ENCODE data around the gene FYN.

DNA sequence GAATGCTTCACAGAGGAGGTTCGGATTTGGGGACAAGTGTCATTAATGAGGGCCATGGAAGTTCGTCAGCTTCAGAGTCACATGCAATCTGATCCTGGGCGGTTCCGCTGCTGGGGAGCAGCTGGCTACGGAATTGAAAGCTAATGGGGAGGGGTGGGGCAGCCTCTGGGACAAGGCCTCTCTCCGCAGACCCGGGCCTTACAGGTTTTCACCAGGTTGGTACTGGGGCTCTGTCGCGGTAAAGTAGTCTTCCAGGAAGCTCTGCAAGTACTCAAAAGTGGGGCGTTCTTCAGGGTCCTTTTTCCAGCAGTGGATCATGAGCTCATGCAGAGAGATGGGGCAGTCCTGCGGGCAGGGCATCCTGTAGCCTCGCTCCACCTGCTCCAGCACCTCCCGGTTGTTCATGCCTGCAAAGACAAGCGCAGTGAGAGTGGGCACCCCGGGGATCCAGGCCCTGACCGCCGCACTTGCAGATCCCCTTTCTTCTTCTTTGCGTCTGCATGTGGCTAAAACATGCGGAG is 211.7 kb downstream of the FYN start:
- TF ChIP-seq, protein P1, sequence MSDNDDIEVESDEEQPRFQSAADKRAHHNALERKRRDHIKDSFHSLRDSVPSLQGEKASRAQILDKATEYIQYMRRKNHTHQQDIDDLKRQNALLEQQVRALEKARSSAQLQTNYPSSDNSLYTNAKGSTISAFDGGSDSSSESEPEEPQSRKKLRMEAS (IDR thresholded peaks at IDR 0.05): no peak
- TF ChIP-seq PBX3 (IDR thresholded peaks at IDR 0.05): no peak
- no peak for TF ChIP-seq CTCF (IDR thresholded peaks at IDR 0.05)
- no peak for TF ChIP-seq POLR2A (IDR thresholded peaks at IDR 0.05; ENCODE audit: low read length)
- TF ChIP-seq MAZ (IDR thresholded peaks at IDR 0.05; ENCODE audit: borderline replicate concordance, low read depth, low read length): no peak
- no peak for TF ChIP-seq BHLHE40 (IDR thresholded peaks at IDR 0.05; ENCODE audit: low read depth, low read length)
